Urinary bladder (tissue), 4 donors: ENCODE measurements around the gene HBS1L. TPM values are rescaled to one million over a fixed set of nuclear protein-coding genes. Genes with fewer than 3 reads are reported as not detected.

Experiments
- DNase-seq: peaks from one replicate; pipeline ENCODE4 v3.0.0-alpha.2; 2015; ENCODE audit errors: extremely low spot score
- H3K27ac ChIP-seq: one replicate; pipeline ENCODE4 v1.5.1; 2013; ENCODE audit warnings: low read depth, mild to moderate bottlenecking, moderate library complexity
- H3K36me3 ChIP-seq: one replicate; pipeline ENCODE4 v1.6.1; 2013; ENCODE audit warnings: mild to moderate bottlenecking, moderate library complexity; ENCODE audit not compliant: insufficient read depth
- H3K4me1 ChIP-seq: one replicate; pipeline ENCODE4 v1.6.1; 2013; ENCODE audit warnings: mild to moderate bottlenecking, moderate library complexity; ENCODE audit not compliant: insufficient read depth
- H3K4me3 ChIP-seq: one replicate; pipeline ENCODE4 v1.5.1; 2013; ENCODE audit warnings: low read depth, low read length
- WGBS: extraction: QIAGEN DNeasy Blood & Tissue Kit; methylation state at CpG from one replicate; pipeline ENCODE4 v1.1.7; 2013; 5-methylcytosine and 5-hydroxymethylcytosine counted together
- polyA plus RNA-seq: library from polyadenylated mRNA; stranded (reverse); fragments of 200-250 nt; gene quantifications from one replicate; pipeline ENCODE4 v1.2.3, GENCODE V29; 2013
- total RNA-seq: library from RNA; depleted of rRNA; stranded (reverse); fragments of >200 nt; gene quantifications from one replicate; pipeline ENCODE4 v1.2.3, GENCODE V29; 2014
- donor health status: healthy with polysubstance abuse.
- donor health status: healthy.

HBS1L gene
- total and polyA plus RNA-seq, 2 donors, result 47.3 to 105 TPM

DNA sequence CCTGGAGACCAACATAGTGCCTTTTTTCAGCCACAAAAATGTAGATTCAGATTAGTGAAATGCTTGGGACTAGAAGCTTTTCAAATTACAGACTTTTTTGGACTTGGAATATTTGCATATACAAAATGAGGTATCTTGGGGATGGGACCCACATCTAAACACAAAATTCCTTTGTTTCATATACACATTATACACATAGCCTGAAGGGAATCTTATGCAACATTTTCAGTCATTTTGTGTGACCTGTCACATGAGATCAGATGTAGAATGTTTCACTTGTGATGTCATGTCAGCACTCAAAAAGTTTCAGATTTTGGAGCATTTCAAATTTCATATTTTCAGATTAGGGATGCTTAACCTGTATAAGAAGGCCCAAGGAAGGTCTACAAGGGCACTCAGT lies 60.2 kb downstream of the HBS1L start:
- no peak overlapping the region for H3K27ac ChIP-seq
- no peaks in the 10 kb centered on the region for H3K4me1 ChIP-seq
- DNase-seq, result no peak
- no peak overlapping the region for H3K4me3 ChIP-seq
- no peaks in the 10 kb centered on the region for H3K36me3 ChIP-seq

DNA sequence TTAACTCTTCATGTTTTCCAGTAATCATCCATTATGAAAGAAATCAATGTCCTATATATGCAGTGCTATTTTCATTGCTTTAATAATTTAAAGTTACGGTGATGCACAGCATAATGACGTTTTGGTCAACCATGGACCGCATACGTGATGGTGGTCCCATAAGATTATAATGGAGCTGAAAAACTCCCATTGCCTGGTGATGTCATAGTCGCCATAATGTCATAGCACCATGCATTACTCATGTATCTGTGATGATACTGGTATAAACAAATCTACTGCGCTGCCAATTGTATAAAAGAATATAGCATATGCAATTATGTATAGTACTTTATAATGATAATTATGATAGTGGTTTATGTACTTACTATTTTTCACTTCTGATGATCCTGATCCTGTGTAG lies 62.5 kb downstream of the HBS1L start:
- no peak overlapping the region for H3K4me3 ChIP-seq
- H3K36me3 ChIP-seq, result no peaks in the 10 kb centered on the region
- H3K4me1 ChIP-seq, result no peaks in the 10 kb centered on the region
- H3K27ac ChIP-seq, result no peak overlapping the region
- WGBS, result 97% methylated on average over 6 of the region's 6 CpGs
- DNase-seq, result no peak

DNA sequence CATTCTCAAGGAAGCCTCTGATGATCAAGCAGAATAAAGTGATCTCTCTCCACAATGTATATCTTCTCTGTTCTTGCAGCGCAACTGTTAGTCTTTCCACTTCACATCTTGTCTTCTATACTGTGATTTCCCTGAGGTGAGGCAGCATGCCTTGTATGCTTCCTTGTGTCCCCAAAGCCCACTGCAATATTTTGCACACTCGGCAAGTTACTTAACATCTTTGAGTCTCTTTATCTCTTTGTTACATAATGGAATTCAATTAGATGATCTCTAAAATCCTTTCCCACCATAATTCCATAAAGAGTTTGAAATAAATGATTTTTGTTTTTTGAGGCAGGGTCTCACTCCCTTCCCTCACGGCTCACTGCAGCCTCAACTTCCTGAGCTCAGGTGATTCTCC lies 64.4 kb downstream of the HBS1L start:
- Histone ChIP-seq H3K4me3 (no peak overlapping the region), H3K36me3 (no peaks in the 10 kb centered on the region), H3K27ac (no peak overlapping the region), H3K4me1 (no peaks in the 10 kb centered on the region)
- no peak for DNase-seq
- 90% methylated on average over 3 of the region's 3 CpGs for WGBS

DNA sequence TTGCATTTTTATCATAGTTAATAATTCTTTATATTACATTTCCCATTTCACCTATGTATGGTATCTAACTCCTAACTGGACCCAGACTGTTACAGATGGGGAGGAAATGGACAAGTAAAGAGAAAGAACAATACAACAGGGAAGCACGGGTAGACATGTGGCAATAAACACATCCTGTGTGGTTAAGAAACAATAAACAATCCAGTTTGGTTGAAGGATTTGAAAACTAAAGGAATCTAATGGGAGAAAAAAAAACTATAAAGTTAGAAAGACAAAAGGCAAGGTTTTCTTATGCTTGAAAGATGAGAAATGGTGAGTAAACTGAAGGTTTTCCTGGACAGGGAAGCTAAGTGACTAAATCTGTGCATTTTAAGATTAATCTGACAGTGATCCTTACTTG lies 69.8 kb downstream of the HBS1L start:
- Histone ChIP-seq H3K4me3 (no peak overlapping the region), H3K36me3 (peaks cover 5% of the 10 kb centered on the region)
- no peak for DNase-seq

DNA sequence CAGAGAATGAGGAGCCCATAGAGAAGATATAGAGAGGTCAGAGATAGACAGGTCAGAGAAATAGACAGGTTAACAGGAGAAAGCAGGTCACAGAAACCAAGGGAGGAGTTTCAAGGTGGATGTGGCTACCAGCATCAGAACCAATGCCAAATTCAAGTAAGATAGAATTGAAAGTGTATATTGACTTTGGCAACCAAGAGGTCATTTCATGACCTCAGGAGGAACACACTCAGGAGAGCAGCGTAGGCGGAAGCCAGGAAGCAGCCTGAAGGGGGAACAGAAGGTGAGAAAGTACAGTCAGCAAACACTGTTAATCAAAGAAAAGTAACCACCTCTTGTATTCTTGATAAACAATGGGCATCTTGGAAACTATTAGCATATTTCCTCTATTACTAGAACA lies 70.8 kb downstream of the HBS1L start:
- Histone ChIP-seq H3K36me3 (peaks cover 5% of the 10 kb centered on the region), H3K4me3 (no peak overlapping the region), H3K27ac (no peak overlapping the region), H3K4me1 (no peaks in the 10 kb centered on the region)
- WGBS, result 90% methylated on average over 2 of the region's 2 CpGs
- no peak for DNase-seq

More for the DNA sequence above, 69.8 kb downstream of the HBS1L start:
- H3K27ac ChIP-seq, result no peak overlapping the region
- WGBS, result 35% methylated on average over 1 of the region's 1 CpG
- H3K4me1 ChIP-seq, result no peaks in the 10 kb centered on the region

DNA sequence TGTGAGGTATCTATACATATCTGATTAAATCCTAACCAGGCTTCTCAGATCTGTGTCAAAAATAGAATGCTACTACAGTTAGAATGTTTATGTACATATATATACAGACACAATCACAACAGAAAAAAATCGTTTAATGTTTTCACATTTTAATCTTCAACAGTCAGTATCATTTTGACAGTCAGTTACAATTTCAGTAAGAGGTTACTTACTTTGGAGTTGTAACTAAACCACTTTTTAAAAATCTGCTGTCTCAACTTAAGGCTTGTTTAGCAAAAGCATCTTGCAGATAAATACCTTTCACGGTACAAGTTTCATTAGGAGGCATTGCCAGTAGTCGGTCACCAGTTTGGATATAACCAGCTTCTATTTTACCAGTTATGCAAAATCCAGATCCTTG lies 72.5 kb downstream of the HBS1L start:
- 87% methylated on average over 3 of the region's 3 CpGs for WGBS
- Histone ChIP-seq H3K27ac (no peak overlapping the region), H3K4me3 (no peak overlapping the region), H3K4me1 (no peaks in the 10 kb centered on the region), H3K36me3 (peaks cover 6% of the 10 kb centered on the region)
- DNase-seq, result no peak

DNA sequence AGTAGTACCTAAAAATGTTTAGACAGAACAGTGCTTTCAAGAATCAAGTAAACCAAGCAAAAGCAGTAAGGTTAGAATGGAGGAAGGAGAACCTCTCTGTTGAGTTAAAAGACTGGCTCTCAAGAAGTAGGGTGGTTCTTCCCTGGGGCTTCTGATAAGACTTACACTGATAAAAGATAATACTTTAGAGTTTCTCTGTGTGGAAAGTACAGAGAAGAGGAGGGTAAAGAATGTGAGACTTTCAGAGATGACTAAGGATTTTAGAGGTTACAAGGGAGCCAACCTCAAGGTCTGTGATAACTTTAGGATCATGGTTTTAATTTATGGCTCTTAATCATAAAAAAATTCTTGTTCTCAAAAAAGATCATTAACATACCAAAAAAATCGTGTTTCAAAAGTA lies 73.8 kb downstream of the HBS1L start:
- 65% methylated on average over 1 of the region's 1 CpG for WGBS
- no peak overlapping the region for H3K27ac ChIP-seq
- no peak overlapping the region for H3K4me3 ChIP-seq
- H3K4me1 ChIP-seq, result no peaks in the 10 kb centered on the region
- peaks cover 6% of the 10 kb centered on the region for H3K36me3 ChIP-seq
- no peak for DNase-seq

DNA sequence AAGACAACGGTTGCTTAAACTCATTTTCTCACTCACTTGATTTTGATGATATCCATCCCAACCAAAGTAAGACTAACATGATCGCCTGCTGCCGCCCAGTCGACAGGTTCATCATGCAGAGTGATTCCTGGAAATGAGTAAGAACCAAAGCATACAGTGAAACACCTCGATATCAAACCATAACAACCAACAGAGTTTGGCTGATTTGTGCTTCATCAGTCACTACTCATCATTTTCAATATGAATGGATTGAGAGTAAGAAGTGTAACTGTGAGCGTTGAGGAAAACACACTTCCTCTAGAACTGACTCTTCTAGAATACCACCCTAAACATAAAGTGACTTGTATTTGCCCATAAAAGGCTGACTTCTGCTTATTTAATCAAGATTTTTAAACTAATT lies 75.5 kb downstream of the HBS1L start:
- 93% methylated on average over 6 of the region's 6 CpGs for WGBS
- Histone ChIP-seq H3K4me1 (no peaks in the 10 kb centered on the region), H3K27ac (no peak overlapping the region), H3K4me3 (no peak overlapping the region), H3K36me3 (peaks cover 4% of the 10 kb centered on the region)
- DNase-seq, result no peak

DNA sequence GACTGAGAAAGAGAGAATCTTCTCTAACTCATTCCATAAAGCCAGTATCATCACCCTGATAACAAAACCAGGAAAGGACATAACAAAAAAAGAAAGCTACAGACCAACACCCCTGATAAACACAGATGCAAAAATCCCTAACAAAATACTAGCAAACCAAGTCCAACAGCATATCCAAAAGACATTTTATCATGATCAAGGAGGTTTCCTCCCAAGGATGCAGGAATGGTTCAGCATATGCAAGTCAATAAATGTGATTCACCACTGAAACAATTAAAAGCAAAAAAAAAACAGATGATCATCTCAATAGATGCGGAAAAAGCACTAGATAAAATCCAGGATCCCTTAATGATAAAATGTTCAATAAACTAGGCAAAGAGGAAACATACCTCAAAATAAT lies 80.3 kb downstream of the HBS1L start:
- Histone ChIP-seq H3K4me3 (no peak overlapping the region), H3K4me1 (no peaks in the 10 kb centered on the region), H3K36me3 (peaks cover 2% of the 10 kb centered on the region), H3K27ac (no peak overlapping the region)
- WGBS, result 100% methylated on average over 1 of the region's 1 CpG
- no peak for DNase-seq

DNA sequence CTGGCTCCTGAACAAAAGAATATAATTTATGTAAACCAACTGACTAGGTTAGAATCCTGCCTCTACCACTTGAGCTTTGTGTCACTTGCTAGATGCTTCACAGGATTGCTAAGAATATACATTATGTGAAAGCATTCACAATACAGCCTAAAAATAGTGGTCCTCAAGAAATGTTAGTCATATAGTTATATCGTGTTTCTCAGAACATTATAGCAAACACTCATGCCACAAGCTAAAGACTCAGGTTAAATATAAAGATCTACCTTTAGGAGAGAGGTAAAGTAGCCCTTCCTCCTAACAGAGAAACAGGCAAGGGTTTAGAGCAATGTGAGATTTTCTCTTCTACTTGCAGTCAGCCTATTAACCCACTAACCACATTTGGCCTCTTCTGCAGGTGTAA lies 86.9 kb downstream of the HBS1L start:
- H3K4me3 ChIP-seq, result no peak overlapping the region
- H3K36me3 ChIP-seq, result peaks cover 4% of the 10 kb centered on the region

DNA sequence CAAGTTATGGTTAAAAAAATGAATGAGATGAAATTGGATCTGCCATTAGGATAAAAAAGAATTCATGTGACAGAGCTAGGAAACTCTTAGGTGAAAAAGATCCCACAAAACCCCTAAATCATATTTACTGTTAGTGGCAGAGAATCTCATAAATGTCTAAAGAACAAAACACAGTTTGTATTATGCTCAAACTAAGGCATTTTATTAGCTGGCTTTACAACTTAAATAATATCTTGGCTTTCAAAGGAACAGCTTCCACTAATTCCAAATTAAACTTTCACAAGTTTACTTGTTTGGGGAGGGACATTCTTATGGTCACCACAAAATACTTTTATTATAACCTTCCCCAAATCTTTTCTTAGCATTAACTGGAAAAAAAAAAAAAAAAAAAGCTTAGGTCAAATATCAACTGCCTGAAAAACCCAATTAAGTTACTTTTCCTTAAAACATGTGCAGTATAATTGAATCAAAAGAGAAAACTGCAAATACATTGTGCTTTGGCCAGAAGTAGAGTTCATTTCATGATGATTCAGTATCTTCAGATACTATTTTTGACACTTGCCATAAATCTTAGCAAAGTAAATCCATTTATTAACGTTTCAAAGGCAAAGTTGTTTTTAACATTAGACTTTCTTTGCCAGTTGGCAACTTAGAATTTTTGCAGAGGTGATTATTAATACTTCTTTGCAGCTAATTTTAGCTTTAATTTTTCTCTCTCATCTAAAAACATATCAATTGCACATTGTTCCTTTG lies 90.0 kb downstream of the HBS1L start:
- Histone ChIP-seq H3K36me3 (peaks cover 4% of the 10 kb centered on the region), H3K4me3 (no peak overlapping the region), H3K27ac (no peak overlapping the region), H3K4me1 (no peaks in the 10 kb centered on the region)
- no peak for DNase-seq
- WGBS, result 27% methylated on average over 1 of the region's 1 CpG

More for the DNA sequence above, 86.9 kb downstream of the HBS1L start:
- no peak for DNase-seq
- Histone ChIP-seq H3K27ac (no peak overlapping the region), H3K4me1 (no peaks in the 10 kb centered on the region)
- 80% methylated on average over 1 of the region's 1 CpG for WGBS

DNA sequence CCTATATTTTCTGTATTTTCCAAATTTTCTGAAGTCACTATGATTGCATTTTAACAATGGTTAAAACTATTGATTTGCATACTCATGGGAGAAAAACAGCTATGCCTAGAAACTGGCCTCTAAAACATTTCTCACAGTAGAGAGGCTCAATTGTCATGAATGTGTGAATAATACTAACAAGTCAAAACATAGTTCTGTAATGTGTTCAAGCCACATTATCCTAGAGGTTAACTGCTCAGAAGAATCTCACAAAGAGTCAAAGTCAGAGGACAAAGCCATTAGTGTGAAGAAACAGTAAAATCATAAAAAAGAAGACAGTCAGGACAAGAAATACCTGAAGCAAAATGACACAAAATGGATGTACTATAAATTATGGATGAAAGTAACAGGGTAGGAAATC lies 92.2 kb downstream of the HBS1L start:
- Histone ChIP-seq H3K4me1 (no peaks in the 10 kb centered on the region), H3K36me3 (peaks cover 4% of the 10 kb centered on the region), H3K27ac (no peak overlapping the region), H3K4me3 (no peak overlapping the region)
- no peak for DNase-seq

DNA sequence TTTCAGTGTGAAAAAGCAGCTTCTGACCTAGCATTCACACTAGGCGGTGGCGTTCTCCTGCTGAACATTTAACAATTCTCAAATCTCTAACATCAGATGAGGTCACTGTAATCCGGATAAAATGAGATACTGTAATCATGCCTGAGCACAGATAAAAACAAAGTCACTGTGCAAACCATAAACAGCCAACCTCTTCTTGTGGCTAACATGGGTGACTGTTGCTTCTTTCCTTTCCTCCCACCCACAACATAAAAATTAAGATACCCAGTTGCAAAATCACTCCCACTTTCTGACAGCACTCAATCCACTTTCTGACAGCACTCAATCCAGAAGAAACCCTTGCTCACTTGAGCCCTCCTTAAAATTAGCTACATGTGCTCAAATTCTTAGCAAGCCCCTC lies 93.3 kb downstream of the HBS1L start:
- no peak overlapping the region for H3K4me3 ChIP-seq
- 90% methylated on average over 3 of the region's 3 CpGs for WGBS
- peaks cover 4% of the 10 kb centered on the region for H3K36me3 ChIP-seq
- no peaks in the 10 kb centered on the region for H3K4me1 ChIP-seq
- H3K27ac ChIP-seq, result no peak overlapping the region
- DNase-seq, result no peak

DNA sequence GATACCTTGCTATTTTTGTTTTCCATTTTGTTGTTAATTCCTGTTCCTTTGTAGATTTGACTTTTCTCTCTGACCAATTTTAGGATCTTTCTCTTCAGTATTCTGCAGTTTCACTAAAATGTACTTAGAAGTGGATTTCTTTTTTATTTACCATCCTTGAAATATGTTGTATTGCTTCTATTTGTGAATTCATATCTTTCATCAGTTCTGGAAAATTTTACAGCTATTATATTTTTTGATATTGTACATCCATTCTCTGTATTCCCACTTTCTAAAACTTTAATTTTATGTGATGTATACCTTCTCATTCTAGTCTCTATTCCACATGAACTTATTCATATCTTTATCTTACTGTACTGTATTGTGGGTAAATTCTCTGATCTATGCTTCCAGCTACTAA lies 95.0 kb downstream of the HBS1L start:
- Histone ChIP-seq H3K4me1 (no peaks in the 10 kb centered on the region), H3K36me3 (peaks cover 4% of the 10 kb centered on the region), H3K27ac (no peak overlapping the region), H3K4me3 (no peak overlapping the region)
- DNase-seq, result no peak

DNA sequence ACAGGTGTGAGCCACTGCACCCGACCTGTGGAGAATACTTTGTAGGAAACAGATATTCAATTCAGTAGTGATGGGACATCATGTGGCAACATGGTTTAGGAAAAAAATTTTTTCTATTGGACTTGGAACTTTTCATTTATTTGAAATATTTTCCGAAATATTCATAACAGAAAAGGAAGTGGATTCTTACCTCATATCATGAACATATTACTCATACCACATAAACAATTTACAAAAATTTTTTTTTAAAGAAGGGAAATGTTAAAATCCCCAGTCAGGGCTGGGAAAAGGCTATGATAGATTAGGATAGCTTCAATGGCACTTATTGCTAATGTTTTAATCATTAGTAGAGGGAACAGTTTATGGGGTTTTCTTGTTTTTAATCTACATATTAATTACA lies 97.9 kb downstream of the HBS1L start:
- H3K4me1 ChIP-seq, result no peaks in the 10 kb centered on the region
- no peaks in the 10 kb centered on the region for H3K36me3 ChIP-seq
- WGBS, result 88% methylated on average over 2 of the region's 2 CpGs
- H3K27ac ChIP-seq, result no peak overlapping the region
- DNase-seq, result no peak
- H3K4me3 ChIP-seq, result no peak overlapping the region
